Measurements from ENCODE around the gene ADAMTS18.

The ADAMTS18 gene

GRCh38 chr16:77398495-77398894 lies 36.3 kb downstream of the ADAMTS18 start:
- no peak for DNase-seq (ENCODE audit: low read depth in 2 of 2, low spot score in 1 of 2)

- no peak for DNase-seq (ENCODE audit: low read depth in 2 of 2, low spot score in 1 of 2)
These were observed 38.4 kb downstream of the ADAMTS18 start for GRCh38 chr16:77396461-77396860.

- no peak for DNase-seq (ENCODE audit: low read depth in 2 of 2, low spot score in 1 of 2)
These were observed 40.1 kb downstream of the ADAMTS18 start for GRCh38 chr16:77394699-77395098.

- no peak for DNase-seq (ENCODE audit: low read depth in 2 of 2, low spot score in 1 of 2)
These were observed 40.9 kb downstream of the ADAMTS18 start for GRCh38 chr16:77393955-77394354.

- DNase-seq (ENCODE audit: low read depth in 2 of 2, low spot score in 1 of 2), result no peak
These were observed 47.0 kb downstream of the ADAMTS18 start for GRCh38 chr16:77387815-77388209.

GRCh38 chr16:77386831-77387814 lies 47.7 kb downstream of the ADAMTS18 start:
- no peak for DNase-seq (ENCODE audit: low read depth in 2 of 2, low spot score in 1 of 2)

GRCh38 chr16:77385481-77385880 lies 49.4 kb downstream of the ADAMTS18 start:
- no peak for DNase-seq (ENCODE audit: low read depth in 2 of 2, low spot score in 1 of 2)

GRCh38 chr16:77383606-77384187 lies 51.1 kb downstream of the ADAMTS18 start:
- no peak for DNase-seq (ENCODE audit: low read depth in 2 of 2, low spot score in 1 of 2)

GRCh38 chr16:77376358-77376757 lies 58.5 kb downstream of the ADAMTS18 start:
- DNase-seq (ENCODE audit: low read depth in 2 of 2, low spot score in 1 of 2), result no peak

GRCh38 chr16:77375396-77375795 lies 59.4 kb downstream of the ADAMTS18 start:
- no peak for DNase-seq (ENCODE audit: low read depth in 2 of 2, low spot score in 1 of 2)

- no peak for DNase-seq (ENCODE audit: low read depth in 2 of 2, low spot score in 1 of 2)
These were observed 60.5 kb downstream of the ADAMTS18 start for GRCh38 chr16:77374384-77374783.

- DNase-seq (ENCODE audit: low read depth in 2 of 2, low spot score in 1 of 2), result no peak
These were observed 61.1 kb downstream of the ADAMTS18 start for GRCh38 chr16:77373726-77374125.

- no peak for DNase-seq (ENCODE audit: low read depth in 2 of 2, low spot score in 1 of 2)
These were observed 70.1 kb downstream of the ADAMTS18 start for GRCh38 chr16:77364770-77365169.

- DNase-seq (ENCODE audit: low read depth in 2 of 2, low spot score in 1 of 2), result no peak
These were observed 75.8 kb downstream of the ADAMTS18 start for GRCh38 chr16:77359065-77359502.

GRCh38 chr16:77353587-77354263 lies 81.1 kb downstream of the ADAMTS18 start:
- DNase-seq (ENCODE audit: low read depth in 2 of 2, low spot score in 1 of 2), result no peak

GRCh38 chr16:77344341-77344740 lies 90.5 kb downstream of the ADAMTS18 start:
- DNase-seq (ENCODE audit: low read depth in 2 of 2, low spot score in 1 of 2), result no peak

- no peak for DNase-seq (ENCODE audit: low read depth in 2 of 2, low spot score in 1 of 2)
These were observed 98.2 kb downstream of the ADAMTS18 start for GRCh38 chr16:77336637-77337036.

GRCh38 chr16:77335652-77336234 lies 99.1 kb downstream of the ADAMTS18 start:
- no peak for DNase-seq (ENCODE audit: low read depth in 2 of 2, low spot score in 1 of 2)

- DNase-seq (ENCODE audit: low read depth in 2 of 2, low spot score in 1 of 2), result no peak
These were observed 102.0 kb downstream of the ADAMTS18 start for GRCh38 chr16:77332792-77333191.

GRCh38 chr16:77331802-77332586 lies 102.8 kb downstream of the ADAMTS18 start:
- no peak for DNase-seq (ENCODE audit: low read depth in 2 of 2, low spot score in 1 of 2)

GRCh38 chr16:77331043-77331442 lies 103.8 kb downstream of the ADAMTS18 start:
- DNase-seq (ENCODE audit: low read depth in 2 of 2, low spot score in 1 of 2), result no peak
